Renal pelvis (tissue), 12 donors: ENCODE measurements around the gene PTPRJ. TPM values are rescaled to one million over a fixed set of nuclear protein-coding genes. Genes with fewer than 3 reads are reported as not detected.
"Not testable (repeated sequence)": the region's sequence is repeated elsewhere in the genome, so short reads cannot be mapped to it uniquely, and the experiment has no call there.

ENCODE experiments used
- DNase-seq: peaks from one replicate; pipeline ENCODE4 v3.0.0-alpha.2; 2013
- long read RNA-seq, 16 experiments: transcript quantifications; one replicate each; lab custom pipeline, GENCODE V29; 2026
- polyA plus RNA-seq, 3 donors: library from polyadenylated mRNA; unstranded; fragments of 120-200 nt; gene quantifications; one replicate each; pipeline ENCODE4 v1.2.1, GENCODE V29; 2013; ENCODE audit not compliant: insufficient read length in 3 of 3

The PTPRJ gene
- polyA plus RNA-seq: 10 to 100 TPM; 22.4 to 28.3 (median 23.8) TPM
- long read RNA-seq, donor 1, partial matches to known transcripts: 0 of 1 reads
- long read RNA-seq, donor 1, other reads (novel, unspliced or antisense): 0 of 1 reads
- long read RNA-seq, donor 2: 0 reads
- long read RNA-seq, donor 3: 0 reads
- long read RNA-seq, donor 4: 0 reads
- long read RNA-seq, donor 5: 0 reads
- long read RNA-seq, donor 6: 0 reads
- long read RNA-seq, donor 7: 0 reads
- long read RNA-seq, donor 8: 0 reads
- long read RNA-seq, donor 9, partial matches to known transcripts: 5 of 5 reads
- long read RNA-seq, donor 9, other reads (novel, unspliced or antisense): 0 of 5 reads
- long read RNA-seq, donor 10: 0 reads
- long read RNA-seq, donor 11: 0 reads
- long read RNA-seq, donor 12: 0 reads
- long read RNA-seq, donor 13: 0 reads
- long read RNA-seq, donor 14: 0 reads
- long read RNA-seq, donor 15: 0 reads
- long read RNA-seq, donor 16: 0 reads

DNA sequence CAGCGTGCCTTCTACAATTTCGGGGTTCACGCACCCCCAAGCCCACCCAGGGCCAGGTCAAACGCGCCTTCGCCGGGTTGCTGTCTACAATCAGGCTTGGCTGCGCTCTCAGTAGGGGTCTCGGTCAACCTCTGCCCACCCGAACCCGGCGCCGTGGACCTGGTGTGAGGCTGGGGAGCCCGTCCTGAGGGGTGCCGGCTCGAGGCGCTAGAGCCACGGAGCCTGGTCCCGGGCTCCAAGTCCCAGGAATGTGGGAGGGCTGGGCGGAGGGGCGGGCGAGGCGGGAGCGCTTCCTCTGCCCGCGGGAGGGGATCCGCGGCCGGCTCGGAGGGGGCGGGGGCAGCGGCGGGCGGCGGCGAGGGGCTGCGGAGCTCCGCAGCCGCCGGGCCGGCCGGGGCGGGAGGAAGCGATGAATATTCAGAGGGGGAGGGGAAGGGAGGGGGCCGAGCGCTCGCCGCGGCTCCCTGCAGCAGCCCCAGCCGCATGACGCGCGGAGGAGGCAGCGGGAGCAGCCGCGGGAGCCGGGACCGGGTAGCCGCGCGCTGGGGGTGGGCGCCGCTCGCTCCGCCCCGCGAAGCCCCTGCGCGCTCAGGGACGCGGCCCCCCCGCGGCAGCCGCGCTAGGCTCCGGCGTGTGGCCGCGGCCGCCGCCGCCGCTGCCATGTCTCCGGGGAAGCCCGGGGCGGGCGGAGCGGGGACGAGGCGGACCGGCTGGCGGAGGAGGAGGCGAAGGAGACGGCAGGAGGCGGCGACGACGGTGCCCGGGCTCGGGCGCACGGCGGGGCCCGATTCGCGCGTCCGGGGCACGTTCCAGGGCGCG lies at the start of gene PTPRJ:
PTPRJ (plus strand) TSS at position 472 of the 819 bp plus-strand sequence. CDS start 354 bp downstream, outside the sequence.
- DNase-seq: no peak

DNA sequence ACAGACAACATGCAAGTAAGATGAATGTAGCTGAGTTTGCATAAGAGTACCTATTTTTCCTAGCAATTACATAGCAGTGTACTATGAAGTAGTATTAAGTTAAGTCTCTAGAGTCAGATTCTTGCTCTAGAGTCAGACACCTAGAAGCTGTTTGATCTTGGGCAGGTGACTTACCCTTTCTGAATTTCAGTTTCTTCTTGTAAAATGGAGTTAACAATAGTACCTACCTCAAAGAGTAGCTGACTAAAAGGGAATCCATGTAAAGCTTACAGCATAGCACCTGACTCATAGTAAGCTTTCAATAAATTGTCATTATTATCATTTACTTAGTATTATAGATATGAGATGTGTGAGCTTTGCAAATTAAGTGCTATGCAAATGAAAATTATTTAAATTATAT lies 47.8 kb upstream of the PTPRJ start:
- no peak for DNase-seq

DNA sequence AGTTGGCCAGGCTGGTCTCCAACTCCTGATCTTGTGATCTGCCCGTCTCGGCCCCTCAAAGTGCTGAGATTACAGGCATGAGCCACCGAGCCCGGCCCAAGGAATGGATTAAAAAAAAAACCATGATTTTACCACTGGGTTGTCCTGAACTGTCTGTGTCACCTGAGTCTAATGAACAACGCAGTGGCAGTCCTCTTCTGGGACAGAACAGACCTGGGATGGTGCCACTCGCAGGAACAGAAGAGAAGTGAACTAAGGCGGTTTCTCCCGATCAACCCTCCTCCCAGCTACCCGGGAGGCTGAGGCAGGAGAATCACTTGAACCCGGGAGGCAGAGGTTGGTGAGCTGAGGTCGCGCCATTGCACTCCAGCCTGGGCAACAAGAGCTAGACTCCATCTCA lies 46.6 kb upstream of the PTPRJ start:
- not testable (repeated sequence) for DNase-seq

DNA sequence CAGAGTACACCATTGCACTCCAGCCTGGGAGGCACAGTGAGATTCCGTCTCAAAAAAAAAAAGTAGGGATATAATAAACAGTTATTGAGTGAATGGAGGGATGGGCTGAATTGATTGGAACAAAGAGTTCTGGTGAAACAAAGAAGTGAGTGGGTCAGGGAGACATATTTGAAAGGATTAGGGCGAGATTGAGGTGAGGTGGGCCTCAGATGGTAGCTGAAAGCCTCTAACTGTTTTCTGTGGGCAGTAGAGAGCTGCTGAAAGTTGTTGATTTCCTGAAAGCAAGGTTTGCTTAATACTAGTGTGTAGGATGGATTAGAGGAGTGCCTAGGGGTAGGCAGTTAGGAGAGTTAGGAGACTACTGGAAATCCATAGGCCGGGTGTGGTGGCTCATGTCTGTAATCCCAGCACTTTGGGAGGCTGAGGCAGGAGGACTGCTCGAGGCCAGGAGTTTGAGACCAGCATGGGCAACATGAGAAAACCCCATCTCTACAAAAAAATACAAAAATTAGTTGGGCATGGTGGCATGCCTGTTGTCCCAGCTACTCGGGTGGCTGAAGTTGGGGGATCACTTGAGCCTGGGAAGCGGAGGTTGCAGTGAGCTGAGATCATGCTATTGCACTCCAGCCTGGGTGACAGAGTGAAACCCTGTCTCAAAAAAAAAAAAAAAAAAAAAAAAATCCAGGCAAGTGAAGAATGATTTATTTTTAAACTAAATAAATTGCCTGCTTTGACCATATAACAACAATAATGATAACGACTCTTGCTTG lies 41.4 kb upstream of the PTPRJ start:
- no peak for DNase-seq

DNA sequence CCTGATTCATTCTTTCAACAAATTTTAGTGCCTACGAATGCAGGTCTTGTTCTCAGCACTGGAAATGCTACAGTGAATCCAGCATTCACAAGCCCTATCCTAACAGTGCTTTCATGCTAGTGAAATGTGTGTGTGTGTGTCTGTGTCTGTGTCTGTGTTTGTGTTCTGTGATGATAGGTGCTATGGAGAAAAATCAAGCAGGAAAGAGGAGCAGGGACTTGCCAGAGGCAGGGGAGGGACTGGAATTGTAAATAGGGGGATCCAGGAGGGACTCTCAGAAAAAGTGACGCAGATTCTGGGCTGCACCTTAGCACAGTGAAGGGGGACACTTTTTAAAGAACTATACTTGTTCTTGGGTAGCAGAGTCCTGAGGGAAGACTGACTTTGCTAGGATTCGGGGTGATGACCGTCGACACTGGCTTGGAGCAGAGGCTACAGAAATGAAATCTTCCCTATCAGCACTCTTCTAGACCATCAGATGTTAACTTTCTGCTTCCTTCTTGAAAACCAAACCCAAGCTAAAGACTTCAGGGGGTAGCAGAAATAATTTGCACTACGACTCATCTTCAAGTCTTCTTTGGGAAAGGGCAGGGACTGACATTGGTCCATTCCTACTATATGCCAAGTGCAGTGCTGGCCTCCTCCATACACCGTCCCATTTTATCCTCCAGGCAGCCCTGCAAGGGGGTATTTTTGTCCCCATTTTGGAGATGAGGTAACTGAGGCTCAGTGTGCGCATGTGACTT lies 39.3 kb upstream of the PTPRJ start:
- no peak for DNase-seq

DNA sequence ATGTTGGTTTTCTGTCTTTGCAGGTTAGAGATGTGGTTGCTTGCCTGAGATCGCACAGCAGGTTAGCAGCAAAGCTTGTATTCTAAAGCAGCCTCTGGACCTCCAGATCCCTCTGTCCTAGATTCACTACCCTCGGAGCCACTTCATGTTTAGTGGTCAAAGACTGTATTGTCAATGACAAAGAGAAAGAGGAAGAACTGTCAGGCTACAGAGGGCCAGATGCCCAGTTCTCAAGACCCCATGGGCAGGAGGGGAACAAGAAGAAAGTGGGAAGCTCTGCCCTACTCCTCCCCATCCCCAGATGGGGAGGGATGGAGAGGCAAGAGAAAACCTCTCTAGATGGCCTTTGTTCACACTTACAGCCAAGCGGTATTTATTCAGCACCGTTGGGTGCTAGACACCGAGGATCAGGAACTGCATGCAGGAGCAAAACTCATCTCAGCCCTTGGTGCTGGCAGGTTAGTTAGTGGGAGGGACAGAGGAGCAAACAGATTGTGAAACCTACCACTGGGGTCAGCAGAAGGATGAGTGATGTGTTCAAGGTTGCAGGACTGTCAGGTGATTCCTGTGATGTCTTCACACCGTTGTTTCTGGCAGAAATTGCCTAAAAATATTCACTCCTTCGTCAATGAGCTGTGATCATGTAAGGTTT lies 38.3 kb upstream of the PTPRJ start:
- no peak for DNase-seq

DNA sequence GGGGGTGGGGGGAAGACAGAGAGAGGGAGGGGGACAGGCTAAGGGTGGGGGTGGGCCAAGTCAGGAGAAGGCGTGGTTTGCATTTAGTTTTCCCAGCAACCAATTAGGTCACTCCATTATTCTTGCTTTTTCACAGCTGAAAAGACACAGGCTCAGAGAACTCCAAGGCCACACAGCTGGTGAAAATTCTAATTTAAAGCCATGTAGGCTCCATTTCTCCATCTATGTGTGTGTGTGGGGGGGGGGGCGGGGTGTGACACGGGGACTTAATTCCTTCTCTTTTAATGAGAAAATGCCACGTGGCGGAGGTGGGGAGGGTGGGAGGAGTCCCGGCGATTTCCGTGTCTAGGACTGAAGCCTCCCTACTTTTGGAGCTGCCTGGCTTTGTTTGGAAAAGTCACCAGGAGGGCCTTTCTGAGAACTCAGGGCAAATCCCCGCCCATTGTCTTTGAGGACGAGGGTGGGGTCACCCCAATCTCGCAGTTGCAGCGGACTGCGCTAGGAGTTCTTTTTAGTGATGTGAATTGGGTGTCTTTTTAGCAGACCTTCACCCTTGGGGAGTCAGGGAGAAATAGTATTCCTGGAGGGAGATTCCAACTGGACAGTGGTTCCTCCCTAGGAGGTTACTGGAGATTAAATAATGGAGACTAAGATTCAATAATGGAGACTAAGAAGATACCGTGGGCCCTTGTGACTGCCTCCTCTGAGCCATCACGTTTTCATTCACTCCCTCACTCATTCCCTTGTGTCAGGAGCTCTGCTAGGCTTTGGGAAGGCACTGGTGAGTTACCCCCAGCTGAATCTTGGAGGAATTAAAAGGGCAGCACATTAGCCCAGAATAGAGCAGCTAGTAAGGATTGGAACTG lies 36.4 kb upstream of the PTPRJ start:
- DNase-seq: no peak

DNA sequence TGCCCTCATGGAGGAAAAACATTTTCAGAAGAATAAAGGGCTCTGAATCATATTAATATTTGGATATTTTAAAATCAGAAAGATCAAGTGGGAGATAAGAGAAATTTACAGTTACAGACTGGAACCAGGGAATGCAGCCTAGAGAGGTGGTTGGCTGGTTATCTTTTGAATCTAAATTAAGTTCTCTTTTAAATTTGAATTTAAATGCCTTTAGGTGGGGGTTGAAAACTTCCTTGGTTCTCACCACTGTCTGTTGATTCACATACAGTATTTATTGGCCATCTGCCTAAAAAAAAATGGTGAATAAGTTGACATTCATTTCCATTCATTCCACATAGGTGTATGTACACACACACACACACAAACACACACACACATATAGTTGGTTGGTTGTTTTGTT lies 35.7 kb upstream of the PTPRJ start:
- no peak for DNase-seq

DNA sequence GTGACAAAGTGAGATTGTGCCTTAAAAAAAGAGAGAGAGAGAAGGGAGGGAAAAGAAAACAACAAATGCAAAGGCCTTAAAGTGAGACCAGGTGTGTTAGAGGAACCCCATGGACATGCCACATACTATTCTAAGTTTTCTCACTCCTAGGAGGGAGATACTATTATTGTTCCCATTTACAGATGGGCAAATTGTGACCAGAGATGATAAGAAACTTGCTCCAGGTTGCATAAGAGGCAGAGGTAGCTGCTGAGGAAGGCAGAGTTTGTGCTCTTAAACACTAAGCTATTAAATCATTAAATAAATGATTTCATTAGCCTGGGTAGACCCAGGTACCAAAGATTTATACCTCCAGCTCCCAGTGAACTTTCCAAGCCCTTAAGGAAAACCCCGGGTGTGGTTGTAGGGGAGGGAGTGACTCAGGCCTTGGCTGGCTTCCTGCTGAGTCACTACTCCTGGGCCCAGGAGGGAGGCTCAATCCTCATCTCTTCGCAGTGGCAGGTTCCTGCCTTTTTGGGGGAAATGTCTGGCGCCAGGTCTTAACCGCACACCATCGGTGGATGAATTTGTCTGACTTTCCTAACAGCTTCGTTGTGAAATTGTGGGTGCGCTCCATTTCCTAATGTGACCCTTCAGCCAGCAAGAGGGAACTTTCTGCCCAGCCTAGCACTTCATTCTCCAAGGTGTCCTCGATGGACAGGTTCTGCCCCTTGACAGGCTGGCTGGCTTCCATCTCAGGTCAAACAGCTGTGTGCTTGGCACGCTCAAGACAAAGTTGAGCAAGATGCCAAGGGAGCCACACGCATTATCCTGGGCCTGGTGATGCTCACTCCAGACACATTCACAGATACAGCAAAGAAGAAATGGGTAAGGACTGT lies 33.4 kb upstream of the PTPRJ start:
- DNase-seq: no peak

DNA sequence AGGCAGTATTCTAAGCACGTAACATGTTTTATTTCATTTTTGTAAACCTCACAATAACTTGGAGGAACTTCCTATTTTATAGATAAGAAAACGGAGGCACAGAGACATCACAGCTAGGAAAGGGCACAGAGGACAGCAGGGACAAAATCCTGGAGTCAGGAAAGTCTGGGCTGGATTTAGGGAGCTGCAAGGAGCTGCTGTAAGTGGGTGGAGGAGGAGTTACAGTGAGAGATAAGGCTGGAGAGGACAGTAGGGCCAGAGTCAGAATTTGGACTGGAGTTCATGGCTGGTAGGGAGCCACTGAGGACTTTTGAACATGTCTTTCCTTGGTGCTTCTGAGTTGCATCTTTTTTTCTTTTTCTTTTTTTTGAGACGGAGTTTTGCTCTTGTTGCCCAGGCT lies 32.2 kb upstream of the PTPRJ start:
- DNase-seq: no peak

DNA sequence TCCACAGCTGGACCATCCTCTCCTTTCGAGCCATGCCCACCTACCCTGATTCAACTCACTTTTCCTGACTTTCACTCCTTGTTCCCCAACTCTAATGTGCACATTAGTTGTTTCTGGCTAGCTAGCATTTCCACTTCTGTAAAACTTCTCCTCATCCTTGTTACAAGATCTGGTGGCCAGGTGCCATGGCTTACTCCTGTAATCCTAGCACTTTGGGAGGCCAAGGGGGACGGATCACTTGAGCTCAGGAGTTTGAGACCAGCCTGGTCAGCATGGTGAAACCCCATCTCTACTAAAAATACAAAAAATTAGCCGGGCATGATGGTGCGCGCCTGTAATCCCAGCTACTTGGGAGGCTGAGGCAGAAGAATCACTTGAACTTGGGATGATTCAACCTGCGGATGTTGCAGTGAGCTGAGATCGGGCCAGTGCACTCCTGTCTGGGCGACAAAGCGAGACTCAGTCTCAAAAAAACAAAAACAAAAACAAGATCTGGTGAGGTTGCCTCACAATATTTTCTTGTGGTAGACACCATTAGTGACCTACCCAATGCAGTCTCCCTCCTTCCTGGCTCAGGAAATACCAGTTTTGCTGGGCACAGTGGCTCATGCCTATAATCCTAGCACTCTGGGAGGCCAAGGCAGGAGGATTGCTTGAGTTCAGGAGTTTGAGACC lies 31.2 kb upstream of the PTPRJ start:
- not testable (repeated sequence) for DNase-seq

DNA sequence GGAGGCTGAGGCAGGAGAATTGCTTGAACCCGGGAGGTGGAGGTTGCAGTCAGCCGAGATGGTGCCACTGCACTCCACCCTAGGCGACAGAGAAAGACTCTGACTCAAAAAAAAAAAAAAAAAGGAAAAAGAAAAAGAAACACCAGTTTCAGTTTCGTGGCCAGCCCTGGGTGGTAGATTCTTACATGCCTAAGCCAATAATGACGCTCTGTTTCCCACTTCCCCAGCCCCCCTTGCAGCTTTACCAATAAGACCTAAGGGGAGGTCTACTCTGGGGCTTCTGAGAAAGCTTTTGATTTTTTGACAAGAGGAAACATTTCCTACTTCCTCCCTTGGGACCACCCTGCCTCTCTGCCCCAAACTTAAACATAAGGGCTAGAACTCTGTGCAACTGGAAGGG lies 30.0 kb upstream of the PTPRJ start:
- no peak for DNase-seq

DNA sequence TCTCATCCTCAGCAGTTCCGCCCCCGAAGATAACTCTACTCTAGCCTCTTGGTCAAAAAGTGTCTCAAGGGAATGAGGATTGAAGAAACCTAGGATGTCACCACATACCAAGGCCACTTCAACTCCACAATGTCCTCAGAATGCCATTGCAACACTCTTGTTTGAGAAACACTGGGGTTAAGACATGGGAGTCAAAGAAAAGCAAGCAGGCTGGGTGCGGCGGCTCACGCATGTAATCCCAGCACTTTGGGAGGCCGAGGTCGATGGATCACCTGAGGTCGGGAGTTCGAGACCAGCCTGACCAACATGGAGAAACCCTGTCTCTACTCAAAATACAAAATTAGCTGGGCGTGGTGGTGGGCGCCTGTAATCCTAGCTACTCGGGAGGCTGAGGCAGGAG lies 28.9 kb upstream of the PTPRJ start:
- not testable (repeated sequence) for DNase-seq

DNA sequence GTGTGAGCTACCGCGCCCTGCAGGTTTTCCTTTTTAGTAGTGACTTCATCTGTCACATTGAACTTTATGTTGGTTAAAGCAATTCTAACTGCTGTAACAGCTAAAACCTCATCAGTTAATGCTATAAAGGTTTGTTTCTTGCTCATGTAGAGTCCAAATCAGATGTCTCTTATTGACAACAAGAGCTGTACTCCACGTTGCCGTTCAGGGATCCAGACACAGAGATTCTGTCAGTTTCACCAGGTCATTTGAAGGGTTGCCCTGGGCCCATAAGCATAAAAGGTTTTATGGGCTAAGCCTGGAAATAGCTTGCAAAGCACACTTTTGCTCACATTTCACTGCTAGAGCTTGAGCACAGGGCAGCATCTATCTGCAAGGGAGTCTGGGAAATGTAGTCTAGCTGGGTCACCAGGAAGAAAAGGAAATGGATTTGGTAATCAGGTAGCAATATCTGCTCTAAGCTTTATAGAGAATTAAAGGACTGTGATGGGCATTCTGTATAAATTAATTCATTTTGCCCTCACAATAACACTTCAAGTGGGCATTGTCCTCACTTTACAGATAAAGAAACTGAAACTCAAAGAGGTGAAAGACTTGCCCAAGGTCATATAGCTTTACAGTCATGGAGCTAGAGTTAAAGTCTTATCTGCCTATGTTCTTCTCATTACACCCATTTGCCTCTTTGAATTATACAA lies 25.2 kb upstream of the PTPRJ start:
- no peak for DNase-seq

DNA sequence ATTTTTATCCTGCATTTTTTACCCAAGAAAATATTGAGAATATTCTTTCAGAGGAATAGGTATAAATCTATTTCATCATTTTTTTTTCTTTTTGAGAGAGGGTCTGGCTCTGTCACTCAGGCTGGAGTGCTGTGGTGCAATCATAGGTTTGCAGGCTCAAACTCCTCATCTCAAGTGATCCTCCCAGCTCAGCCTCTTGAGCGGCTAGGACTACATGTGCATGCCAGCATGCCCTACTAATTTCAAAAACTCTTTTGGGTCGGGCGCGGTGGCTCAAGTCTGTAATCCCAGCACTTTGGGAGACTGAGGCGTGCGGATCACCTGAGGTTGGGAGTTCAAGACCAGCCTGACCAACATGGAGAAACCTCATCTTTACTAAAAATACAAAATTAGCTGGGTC lies 20.3 kb upstream of the PTPRJ start:
- DNase-seq: no peak

DNA sequence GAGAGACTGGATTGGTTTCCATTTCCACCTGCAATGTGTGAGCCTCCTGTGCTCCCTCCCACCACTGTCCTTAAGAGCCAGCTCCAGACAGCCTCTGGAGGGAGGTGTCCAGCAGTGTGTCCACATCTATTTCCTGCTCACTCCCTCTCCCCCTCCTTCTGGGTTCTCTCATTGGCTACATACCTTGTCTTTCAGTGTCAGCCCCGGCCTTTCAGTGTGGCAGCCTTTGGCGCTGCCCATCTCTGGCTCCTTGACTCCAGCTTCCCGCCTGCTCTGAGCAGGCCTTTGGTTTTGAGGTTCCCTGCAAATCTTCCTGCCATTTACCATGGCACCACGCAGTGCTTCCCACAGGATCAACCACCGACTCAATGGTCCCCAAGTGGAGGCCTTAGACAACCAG lies 19.0 kb upstream of the PTPRJ start:
- no peak for DNase-seq

DNA sequence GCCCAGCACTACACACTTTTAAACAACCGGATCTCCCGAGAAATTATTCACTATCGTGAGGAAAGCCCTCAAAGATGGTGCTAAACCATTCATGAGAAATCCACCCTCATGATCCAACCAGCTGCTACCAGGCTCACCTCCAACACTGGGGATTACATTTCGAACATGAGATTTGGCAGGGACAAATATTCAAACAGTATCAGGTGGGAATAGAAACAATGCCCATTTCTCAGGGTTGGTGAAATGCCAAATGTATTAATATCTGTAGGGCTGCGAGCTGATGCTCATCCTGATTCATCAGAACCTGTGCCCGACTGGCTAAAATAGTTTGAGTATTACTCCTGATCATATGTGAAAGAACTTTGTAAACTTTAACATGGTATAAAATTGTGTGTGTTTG lies 15.8 kb upstream of the PTPRJ start:
- no peak for DNase-seq
